DMS53 treated with DMSO at 0.1 percent for 48 hours (cell line): ENCODE data around the gene DDX27.
"Not testable (repeated sequence)": the region's sequence is repeated elsewhere in the genome, so short reads cannot be mapped to it uniquely, and the experiment has no call there.

Experiments
- DNase-seq: peaks from one replicate; lab custom pipeline; 2025; ENCODE audit not compliant: unreplicated experiment; lab: John Stamatoyannopoulos, UW

Gene DDX27, protein sequence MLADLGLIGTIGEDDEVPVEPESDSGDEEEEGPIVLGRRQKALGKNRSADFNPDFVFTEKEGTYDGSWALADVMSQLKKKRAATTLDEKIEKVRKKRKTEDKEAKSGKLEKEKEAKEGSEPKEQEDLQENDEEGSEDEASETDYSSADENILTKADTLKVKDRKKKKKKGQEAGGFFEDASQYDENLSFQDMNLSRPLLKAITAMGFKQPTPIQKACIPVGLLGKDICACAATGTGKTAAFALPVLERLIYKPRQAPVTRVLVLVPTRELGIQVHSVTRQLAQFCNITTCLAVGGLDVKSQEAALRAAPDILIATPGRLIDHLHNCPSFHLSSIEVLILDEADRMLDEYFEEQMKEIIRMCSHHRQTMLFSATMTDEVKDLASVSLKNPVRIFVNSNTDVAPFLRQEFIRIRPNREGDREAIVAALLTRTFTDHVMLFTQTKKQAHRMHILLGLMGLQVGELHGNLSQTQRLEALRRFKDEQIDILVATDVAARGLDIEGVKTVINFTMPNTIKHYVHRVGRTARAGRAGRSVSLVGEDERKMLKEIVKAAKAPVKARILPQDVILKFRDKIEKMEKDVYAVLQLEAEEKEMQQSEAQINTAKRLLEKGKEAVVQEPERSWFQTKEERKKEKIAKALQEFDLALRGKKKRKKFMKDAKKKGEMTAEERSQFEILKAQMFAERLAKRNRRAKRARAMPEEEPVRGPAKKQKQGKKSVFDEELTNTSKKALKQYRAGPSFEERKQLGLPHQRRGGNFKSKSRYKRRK

GRCh38 chr20:49219091-49219923 is at the start of gene DDX27:
TSS of gene DDX27 (plus strand) at chr20:49219416. CDS start at chr20:49219449, 33 bp downstream.
- DNase-seq: peak; percentile 95

- DNase-seq: no peak
These were observed 49.7 kb upstream of the DDX27 start for GRCh38 chr20:49169547-49169946.

GRCh38 chr20:49170714-49171113 is 48.5 kb upstream of the DDX27 start:
- no peak for DNase-seq

DNA sequence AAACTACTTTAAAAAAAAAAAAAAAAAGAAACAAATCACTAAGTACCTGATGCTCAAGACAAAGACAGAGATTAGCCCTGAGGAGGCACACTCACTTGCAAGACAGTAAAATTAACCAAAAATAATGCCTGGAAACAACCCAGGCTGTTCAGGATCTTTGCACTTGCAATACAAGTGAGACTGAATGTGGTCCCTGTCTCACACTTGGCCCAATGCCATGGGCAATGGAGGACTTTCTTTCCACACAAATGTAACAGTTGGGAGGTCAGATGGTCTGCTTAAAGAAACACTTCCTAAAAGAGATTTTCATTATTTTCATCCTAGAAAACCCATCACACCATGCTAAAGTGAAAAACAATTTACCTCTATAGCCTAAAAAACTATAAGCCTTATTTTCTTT is 47.3 kb upstream of the DDX27 start:
- DNase-seq: no peak

- DNase-seq: no peak
These were observed 46.8 kb upstream of the DDX27 start for GRCh38 chr20:49172413-49172812.

DNA sequence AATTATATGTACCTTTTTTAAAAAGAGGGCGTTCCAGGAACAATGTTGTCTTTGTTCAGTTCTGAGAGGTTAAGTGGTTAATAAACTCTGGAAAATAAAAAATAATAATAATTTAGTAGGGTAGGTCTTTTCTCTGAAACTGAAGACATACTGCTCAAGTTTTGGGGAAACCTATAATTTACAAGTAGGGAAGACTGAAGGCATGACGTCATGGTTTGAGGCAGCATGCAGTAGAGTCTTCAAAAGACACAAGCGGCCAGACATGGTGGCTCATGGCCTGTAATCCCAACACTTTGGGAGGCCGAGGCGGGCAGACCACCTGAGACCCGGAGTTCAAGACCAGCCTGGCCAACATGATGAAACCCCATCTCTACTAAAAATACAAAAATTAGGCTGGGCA is 45.0 kb upstream of the DDX27 start:
- DNase-seq: no peak

- DNase-seq: no peak
These were observed 39.6 kb upstream of the DDX27 start for GRCh38 chr20:49179368-49180277.

DNA sequence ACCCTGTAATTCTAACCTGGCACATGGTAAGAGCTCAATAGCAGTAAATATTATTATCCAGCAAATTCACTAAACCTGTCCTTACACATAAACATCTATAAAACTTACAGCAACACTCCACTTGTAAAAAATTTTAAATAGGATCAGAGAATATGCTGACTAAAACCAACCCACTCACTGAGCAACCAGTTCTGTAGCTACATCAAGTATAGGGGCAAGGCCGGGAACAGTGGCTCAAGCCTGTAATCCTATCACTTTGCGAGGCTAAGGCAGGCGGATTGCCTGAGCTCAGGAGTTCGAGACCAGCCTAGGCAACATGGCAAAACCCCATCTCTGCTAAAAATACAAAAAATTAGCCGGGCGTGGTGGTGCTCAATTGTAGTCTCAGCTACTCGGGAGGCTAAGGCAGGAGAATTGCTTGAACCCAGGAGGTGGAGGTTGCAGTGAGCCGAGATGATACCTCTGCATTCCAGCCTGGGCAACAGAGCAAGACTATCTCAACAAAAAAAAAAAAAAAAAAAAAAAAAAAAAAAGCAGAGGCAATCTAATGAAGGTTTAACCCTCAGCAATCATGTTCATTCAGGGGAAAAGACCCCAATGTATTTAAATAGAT is 37.8 kb upstream of the DDX27 start:
- DNase-seq: no peak

DNA sequence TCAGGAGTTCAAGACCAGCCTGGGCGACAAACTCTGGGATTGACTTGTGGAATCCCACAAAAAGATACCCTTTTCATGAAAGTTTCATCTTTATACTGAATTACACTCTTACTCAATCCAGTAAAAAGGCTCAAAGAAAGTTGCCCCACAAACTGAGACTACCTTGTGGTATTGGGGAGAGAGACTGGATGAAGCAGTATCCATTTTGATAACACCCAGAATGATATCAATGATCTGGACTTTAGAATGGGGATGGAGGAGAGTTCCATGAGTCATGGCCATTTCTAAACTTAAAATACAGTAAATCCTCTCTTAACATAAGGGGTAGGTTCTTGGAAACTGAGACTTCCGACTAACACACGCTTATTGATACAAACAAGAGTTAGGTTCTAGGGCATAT is 35.8 kb upstream of the DDX27 start:
- DNase-seq: no peak

- not testable (repeated sequence) for DNase-seq
These were observed 35.1 kb upstream of the DDX27 start for GRCh38 chr20:49184084-49184501.

- no peak for DNase-seq
These were observed 34.5 kb upstream of the DDX27 start for GRCh38 chr20:49184691-49185070.

- no peak for DNase-seq
These were observed 34.0 kb upstream of the DDX27 start for GRCh38 chr20:49185071-49185761.

GRCh38 chr20:49186535-49187329 is 32.5 kb upstream of the DDX27 start:
- no peak for DNase-seq

GRCh38 chr20:49187330-49187850 is 31.8 kb upstream of the DDX27 start:
- no peak for DNase-seq

- peak; percentile 90 for DNase-seq
These were observed 31.2 kb upstream of the DDX27 start, which contains the start of gene STAU1 for GRCh38 chr20:49187851-49188641. TSS of gene STAU1 (minus strand) at chr20:49188334. CDS start at chr20:49166201, 22,133 bp downstream.

- not testable (repeated sequence) for DNase-seq
These were observed 26.2 kb upstream of the DDX27 start for GRCh38 chr20:49192944-49193518.

DNA sequence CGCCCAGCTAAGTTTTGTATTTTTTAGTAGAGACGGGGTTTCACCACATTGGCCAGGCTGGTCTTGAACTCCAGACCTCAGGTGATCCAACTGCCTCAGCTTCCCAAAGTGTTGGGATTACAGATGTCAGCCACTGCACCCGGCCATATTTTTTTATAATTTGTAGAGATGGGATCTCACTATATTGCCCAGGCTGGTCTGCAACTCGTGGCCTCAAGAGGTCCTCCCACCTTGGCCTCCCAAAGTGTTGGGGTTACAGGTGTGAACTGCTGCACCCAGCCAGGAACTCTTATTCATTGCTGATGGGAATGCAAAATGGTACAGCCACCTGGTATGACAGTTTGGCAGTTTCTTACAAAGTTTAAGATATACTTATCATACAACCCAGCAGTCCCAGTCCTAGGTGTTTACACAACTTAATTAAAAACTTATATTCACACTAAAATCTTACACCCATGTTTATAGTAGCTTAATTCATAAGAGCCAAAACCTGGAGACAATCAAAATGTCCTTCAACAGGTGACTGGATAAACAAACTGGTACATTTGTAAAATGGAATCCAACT is 19.4 kb upstream of the DDX27 start:
- no peak for DNase-seq
